ENCODE measurements around the gene LSM4. TPM values are rescaled to one million over a fixed set of nuclear protein-coding genes. Genes with fewer than 3 reads are reported as not detected.

LSM4 gene
- total and polyA plus RNA-seq, 2 donors (not counting 3 experiments of a cell fraction or from before 2014, with no cell fraction given): 118 to 119 TPM

DNA sequence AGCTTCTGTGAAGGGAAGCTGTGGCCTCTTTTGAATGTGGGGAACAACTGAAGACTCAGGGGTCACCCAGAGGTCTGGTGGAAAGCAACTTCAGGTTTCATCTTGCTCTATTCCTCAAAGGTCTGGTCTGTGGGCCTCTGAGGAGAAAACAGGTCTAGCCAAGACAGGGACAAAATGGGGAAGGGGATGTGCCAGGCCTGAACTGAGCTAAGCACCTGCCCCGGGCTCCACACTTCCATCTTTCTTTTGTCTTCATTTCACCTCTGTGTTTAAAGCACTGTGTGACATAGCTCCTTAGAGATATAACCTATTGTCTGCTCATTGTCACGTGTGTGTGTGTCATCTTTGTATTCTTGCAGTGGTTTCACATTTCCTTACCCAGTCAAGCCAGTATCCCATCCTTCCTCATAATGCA lies 43.2 kb upstream of the LSM4 start:
- intact Hi-C loops (cut with micrococcal nuclease): no loop called here
- dilution Hi-C loops (cut with MboI; ENCODE audit: extremely low pct_ligation_motif_present, low sequenced_read_pairs): no loop called here
- Histone ChIP-seq H3K36me3 (ENCODE audit: control insufficient read depth in 2 of 2, extremely low read depth in 1 of 2, insufficient read depth in 2 of 2, low read length in 2 of 2) (no peaks in the 10 kb centered on the region), H4K20me1 (replicated peaks; ENCODE audit: control insufficient read depth, extremely low read depth, insufficient read depth, low read length) (no peaks in the 10 kb centered on the region), H3K27me3 (ENCODE audit: control insufficient read depth in 2 of 2, insufficient read depth in 2 of 2, low read length in 2 of 2) (no peaks in the 10 kb centered on the region), H3K4me1 (ENCODE audit: control insufficient read depth, extremely low read depth, insufficient read depth, low read length) (peaks cover 28% of the 10 kb centered on the region), H3K27ac (ENCODE audit: insufficient read depth, low read depth, low read length) (peak overlapping the region; percentile 91), H2AFZ (ENCODE audit: low read depth, low read length) (no peak overlapping the region), H3K9me1 (replicated peaks; ENCODE audit: control insufficient read depth, extremely low read depth, insufficient read depth, low read length) (no peaks in the 10 kb centered on the region), H3K79me2 (ENCODE audit: control insufficient read depth, insufficient read depth, low read length) (no peaks in the 10 kb centered on the region), H3K9me3 (replicated peaks; ENCODE audit: control insufficient read depth, insufficient read depth, low read length) (no peaks in the 10 kb centered on the region), H3K4me2 (ENCODE audit: insufficient read depth, low read length) (no peak overlapping the region), H3K4me3 (replicated peaks in 1 of 3; ENCODE audit: insufficient read depth in 1 of 3, low read depth in 1 of 3, low read length in 3 of 3) (no peak overlapping the region), H3K9ac (replicated peaks; ENCODE audit: extremely low read depth, insufficient read depth, low read length) (peak overlapping the region; percentile 7)
- no peak for TF ChIP-seq FOS (IDR thresholded peaks at IDR 0.05; ENCODE audit: borderline replicate concordance, insufficient read depth, low read length)
- peak; percentile 7 for TF ChIP-seq JUN (IDR thresholded peaks at IDR 0.05; ENCODE audit: borderline replicate concordance, insufficient read depth, insufficient read length, low read depth)
- no peak for TF ChIP-seq EZH2 (IDR thresholded peaks at IDR 0.05; ENCODE audit: borderline replicate concordance, low read depth, low read length, severe bottlenecking)
- no peak for TF ChIP-seq POLR2AphosphoS5 (IDR thresholded peaks at IDR 0.05; ENCODE audit: insufficient read depth, low read depth, low read length)
- TF ChIP-seq GATA2 (IDR thresholded peaks at IDR 0.05; ENCODE audit: insufficient read depth, insufficient read length, low read depth, low read length): no peak
- TF ChIP-seq POLR2A (IDR thresholded peaks at IDR 0.05; ENCODE audit: low read depth, low read length): peak; percentile 8
- DNase-seq (ENCODE audit: low read depth, low spot score): peak; percentile 13
- BruUV-seq (replicated peaks): no TSS peak
- CTCF ChIA-PET: interaction anchor here (1.2 to 3.6 kb wide), 5 partner anchors 9 to 23 kb away, joined by 3 to 52 read pairs (median 5); partner anchors contain the start of gene GDF15
- POLR2A ChIA-PET: interaction anchor here (2.8 to 6.5 kb wide), 3 partner anchors 8 to 85 kb away, joined by 13 to 87 read pairs (median 15); partner anchors contain the start of genes GDF15 and JUND
- FAIRE-seq: peak; percentile 71

DNA sequence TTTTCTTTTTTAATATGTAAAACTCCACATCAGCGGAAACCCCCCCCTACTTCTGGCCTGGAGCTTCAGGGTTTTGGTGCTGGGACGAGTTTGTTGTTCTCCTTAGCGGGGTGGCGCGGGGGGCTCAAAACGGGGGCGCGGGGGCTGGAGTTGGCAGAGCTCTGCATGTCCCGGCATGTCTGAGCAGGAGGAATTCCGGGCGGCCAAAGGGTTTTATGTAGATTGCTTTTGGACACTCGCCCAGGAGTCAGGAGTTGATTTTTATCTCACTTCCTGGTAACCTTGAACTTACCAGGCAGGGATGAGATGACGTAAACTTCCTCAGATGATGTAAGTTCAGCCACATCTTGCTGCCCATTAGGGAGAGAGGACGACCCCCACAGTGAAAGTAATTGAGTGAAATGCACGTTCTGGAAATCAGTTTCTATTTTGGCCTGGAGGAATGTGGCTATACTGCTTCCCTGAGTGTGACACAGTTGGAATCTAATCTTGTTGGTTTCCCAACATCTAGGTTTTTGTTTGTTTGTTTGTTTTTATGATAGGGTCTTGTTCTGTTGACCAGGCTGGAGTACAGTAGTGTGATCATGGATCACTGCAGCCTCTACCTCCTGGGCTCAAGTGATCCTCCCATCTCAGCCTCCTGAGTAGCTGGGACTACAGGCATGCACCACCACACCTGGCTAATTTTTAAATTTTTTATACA lies 42.1 kb upstream of the LSM4 start:
- H4K20me1 ChIP-seq (replicated peaks; ENCODE audit: control insufficient read depth, extremely low read depth, insufficient read depth, low read length): no peaks in the 10 kb centered on the region
- H3K9me1 ChIP-seq (replicated peaks; ENCODE audit: control insufficient read depth, extremely low read depth, insufficient read depth, low read length): no peaks in the 10 kb centered on the region
- no peaks in the 10 kb centered on the region for H3K79me2 ChIP-seq (ENCODE audit: control insufficient read depth, insufficient read depth, low read length)
- TF ChIP-seq EZH2 (IDR thresholded peaks at IDR 0.05; ENCODE audit: borderline replicate concordance, low read depth, low read length, severe bottlenecking): no peak
- TF ChIP-seq GATA2 (IDR thresholded peaks at IDR 0.05; ENCODE audit: insufficient read depth, insufficient read length, low read depth, low read length): peak; percentile 99
- no peak for TF ChIP-seq CTCF (IDR thresholded peaks at IDR 0.05; ENCODE audit: extremely low read depth in 1 of 2, insufficient read depth in 1 of 2, low read depth in 1 of 2, low read length in 2 of 2)
- TF ChIP-seq MYC (IDR thresholded peaks at IDR 0.05; ENCODE audit: low read depth, low read length): peak; percentile 44
- peak; percentile 47 for TF ChIP-seq POLR2A (IDR thresholded peaks at IDR 0.05; ENCODE audit: low read depth, low read length)
- peak; percentile 69 for TF ChIP-seq FOS (IDR thresholded peaks at IDR 0.05; ENCODE audit: borderline replicate concordance, insufficient read depth, low read length)
- peak; percentile 97 for TF ChIP-seq JUN (IDR thresholded peaks at IDR 0.05; ENCODE audit: borderline replicate concordance, insufficient read depth, insufficient read length, low read depth)
- peak; percentile 94 for TF ChIP-seq POLR2AphosphoS5 (IDR thresholded peaks at IDR 0.05; ENCODE audit: insufficient read depth, low read depth, low read length)
- peak; percentile 7 for TF ChIP-seq MAX (IDR thresholded peaks at IDR 0.05; ENCODE audit: insufficient read depth, insufficient read length)
- H3K27me3 ChIP-seq (ENCODE audit: control insufficient read depth in 2 of 2, insufficient read depth in 2 of 2, low read length in 2 of 2): no peaks in the 10 kb centered on the region
- CTCF ChIA-PET: interaction anchor here (0.9 to 3.6 kb wide), 9 partner anchors 8 to 85 kb away, joined by 3 to 52 read pairs (median 5); partner anchors contain the start of gene GDF15
- H3K27ac ChIP-seq (ENCODE audit: insufficient read depth, low read depth, low read length): peak overlapping the region; percentile 91
- BruUV-seq (replicated peaks): no TSS peak
- H3K4me1 ChIP-seq (ENCODE audit: control insufficient read depth, extremely low read depth, insufficient read depth, low read length): peaks cover 28% of the 10 kb centered on the region
- FAIRE-seq: peak; percentile 99
- peak; percentile 98 for DNase-seq (ENCODE audit: low read depth, low spot score)
- H3K4me3 ChIP-seq (replicated peaks in 1 of 3; ENCODE audit: insufficient read depth in 1 of 3, low read depth in 1 of 3, low read length in 3 of 3): no peak overlapping the region
- POLR2A ChIA-PET: interaction anchor here (0.5 to 6.5 kb wide), 4 partner anchors 10 to 84 kb away, joined by 4 to 87 read pairs (median 14); partner anchors contain the start of genes GDF15 and JUND
- peak overlapping the region; percentile 36 for H3K4me2 ChIP-seq (ENCODE audit: insufficient read depth, low read length)
- H2AFZ ChIP-seq (ENCODE audit: low read depth, low read length): no peak overlapping the region
- dilution Hi-C loops (cut with MboI; ENCODE audit: extremely low pct_ligation_motif_present, low sequenced_read_pairs) (no loop called here), intact Hi-C loops (cut with micrococcal nuclease) (loop anchor here (1.0 to 2.0 kb wide), 3 partner anchors 9 to 52 kb away; partner anchors contain the start of gene GDF15)
- peak overlapping the region; percentile 80 for H3K9ac ChIP-seq (replicated peaks; ENCODE audit: extremely low read depth, insufficient read depth, low read length)
- H3K9me3 ChIP-seq (replicated peaks; ENCODE audit: control insufficient read depth, insufficient read depth, low read length): no peaks in the 10 kb centered on the region
- no peaks in the 10 kb centered on the region for H3K36me3 ChIP-seq (ENCODE audit: control insufficient read depth in 2 of 2, extremely low read depth in 1 of 2, insufficient read depth in 2 of 2, low read length in 2 of 2)
